ENCODE data around the gene SCN1B. TPM values are rescaled to one million over a fixed set of nuclear protein-coding genes. Genes with fewer than 3 reads are reported as not detected.
"Not testable (repeated sequence)": the region's sequence is repeated elsewhere in the genome, so short reads cannot be mapped to it uniquely, and the experiment has no call there.

Gene SCN1B
- total RNA-seq, 1 donor from 2014 or later = 5.8 TPM

DNA sequence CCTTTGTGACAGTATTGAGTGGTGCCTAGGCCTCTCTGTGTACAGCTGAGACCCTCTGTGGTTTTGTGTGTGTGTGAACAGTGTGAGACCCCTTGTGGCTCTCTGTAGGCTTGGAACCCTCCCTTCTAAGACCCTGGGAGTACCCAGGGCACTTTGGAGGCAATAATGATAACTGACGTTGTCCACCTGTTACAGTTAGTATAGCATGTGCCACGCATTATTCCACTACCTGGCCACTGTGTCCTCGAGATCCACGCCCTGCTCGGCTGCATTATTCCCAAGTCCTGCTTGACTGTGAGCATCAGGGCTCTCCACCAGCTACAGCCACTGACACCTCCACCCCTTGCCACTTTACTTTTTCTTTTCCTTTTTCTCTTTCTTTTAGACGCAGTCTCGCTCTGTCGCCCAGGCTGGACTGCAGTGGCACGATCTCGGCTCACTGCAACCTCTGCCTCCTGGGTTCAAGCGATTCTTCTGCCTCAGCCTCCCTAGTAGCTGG, 28.2 kb upstream of the SCN1B start:
- Mint-ChIP-seq H3K27me3 (ENCODE audit: low read depth) (no peaks in the 10 kb centered on the region), H3K27ac (ENCODE audit: unreplicated experiment) (no peak overlapping the region), H3K9me3 (ENCODE audit: low read depth) (no peaks in the 10 kb centered on the region), H3K36me3 (ENCODE audit: low read depth) (no peaks in the 10 kb centered on the region), H3K4me1 (ENCODE audit: low read depth) (peaks cover 65% of the 10 kb centered on the region), H3K4me3 (ENCODE audit: unreplicated experiment) (peak overlapping the region; percentile 81)
- TF ChIP-seq, protein P1, sequence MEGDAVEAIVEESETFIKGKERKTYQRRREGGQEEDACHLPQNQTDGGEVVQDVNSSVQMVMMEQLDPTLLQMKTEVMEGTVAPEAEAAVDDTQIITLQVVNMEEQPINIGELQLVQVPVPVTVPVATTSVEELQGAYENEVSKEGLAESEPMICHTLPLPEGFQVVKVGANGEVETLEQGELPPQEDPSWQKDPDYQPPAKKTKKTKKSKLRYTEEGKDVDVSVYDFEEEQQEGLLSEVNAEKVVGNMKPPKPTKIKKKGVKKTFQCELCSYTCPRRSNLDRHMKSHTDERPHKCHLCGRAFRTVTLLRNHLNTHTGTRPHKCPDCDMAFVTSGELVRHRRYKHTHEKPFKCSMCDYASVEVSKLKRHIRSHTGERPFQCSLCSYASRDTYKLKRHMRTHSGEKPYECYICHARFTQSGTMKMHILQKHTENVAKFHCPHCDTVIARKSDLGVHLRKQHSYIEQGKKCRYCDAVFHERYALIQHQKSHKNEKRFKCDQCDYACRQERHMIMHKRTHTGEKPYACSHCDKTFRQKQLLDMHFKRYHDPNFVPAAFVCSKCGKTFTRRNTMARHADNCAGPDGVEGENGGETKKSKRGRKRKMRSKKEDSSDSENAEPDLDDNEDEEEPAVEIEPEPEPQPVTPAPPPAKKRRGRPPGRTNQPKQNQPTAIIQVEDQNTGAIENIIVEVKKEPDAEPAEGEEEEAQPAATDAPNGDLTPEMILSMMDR (IDR thresholded peaks at IDR 0.05) = no peak
- no peak for DNase-seq (ENCODE audit: low spot score)

DNA sequence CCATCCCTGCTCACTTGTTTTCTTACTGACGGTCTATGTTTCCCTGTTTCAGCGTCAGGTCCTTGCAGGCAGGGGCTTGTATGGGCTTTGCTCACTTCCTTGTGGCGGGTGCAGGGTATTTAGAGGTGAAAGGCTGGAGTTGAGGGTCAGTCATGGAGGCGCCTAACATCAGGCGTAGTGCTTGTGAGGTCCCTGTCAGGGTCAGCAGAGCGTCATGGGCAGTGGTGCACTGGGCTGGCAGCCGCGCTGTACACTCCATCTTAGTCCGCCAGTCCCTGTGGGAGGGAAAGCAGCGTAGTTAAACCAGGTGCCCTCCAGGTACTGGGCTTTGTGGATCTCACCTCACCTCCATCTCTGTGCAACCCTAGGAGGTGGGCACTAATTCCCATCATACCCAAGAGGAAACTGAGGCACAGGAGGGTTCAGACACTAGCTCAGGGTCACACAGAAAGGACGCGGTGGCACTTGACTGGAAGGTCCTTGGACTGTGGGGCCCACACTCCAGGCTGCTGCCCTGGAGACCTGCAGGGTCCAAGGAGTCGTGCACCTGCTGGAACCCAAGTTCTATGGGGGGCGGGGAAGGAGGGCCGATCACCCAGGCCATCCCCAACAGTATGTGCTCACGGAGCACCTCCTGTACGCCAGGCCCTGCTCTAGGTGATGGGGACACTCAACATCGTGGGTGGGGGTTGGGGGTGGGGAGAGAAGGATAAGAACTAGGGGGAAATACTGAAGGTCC, 25.6 kb upstream of the SCN1B start:
- DNase-seq (ENCODE audit: low spot score) = no peak
- Mint-ChIP-seq H3K36me3 (ENCODE audit: low read depth) (no peaks in the 10 kb centered on the region), H3K27me3 (ENCODE audit: low read depth) (no peaks in the 10 kb centered on the region), H3K4me1 (ENCODE audit: low read depth) (peaks cover 50% of the 10 kb centered on the region), H3K9me3 (ENCODE audit: low read depth) (no peaks in the 10 kb centered on the region), H3K4me3 (ENCODE audit: unreplicated experiment) (no peak overlapping the region), H3K27ac (ENCODE audit: unreplicated experiment) (no peak overlapping the region)
- TF ChIP-seq, protein P1 (IDR thresholded peaks at IDR 0.05) = no peak

DNA sequence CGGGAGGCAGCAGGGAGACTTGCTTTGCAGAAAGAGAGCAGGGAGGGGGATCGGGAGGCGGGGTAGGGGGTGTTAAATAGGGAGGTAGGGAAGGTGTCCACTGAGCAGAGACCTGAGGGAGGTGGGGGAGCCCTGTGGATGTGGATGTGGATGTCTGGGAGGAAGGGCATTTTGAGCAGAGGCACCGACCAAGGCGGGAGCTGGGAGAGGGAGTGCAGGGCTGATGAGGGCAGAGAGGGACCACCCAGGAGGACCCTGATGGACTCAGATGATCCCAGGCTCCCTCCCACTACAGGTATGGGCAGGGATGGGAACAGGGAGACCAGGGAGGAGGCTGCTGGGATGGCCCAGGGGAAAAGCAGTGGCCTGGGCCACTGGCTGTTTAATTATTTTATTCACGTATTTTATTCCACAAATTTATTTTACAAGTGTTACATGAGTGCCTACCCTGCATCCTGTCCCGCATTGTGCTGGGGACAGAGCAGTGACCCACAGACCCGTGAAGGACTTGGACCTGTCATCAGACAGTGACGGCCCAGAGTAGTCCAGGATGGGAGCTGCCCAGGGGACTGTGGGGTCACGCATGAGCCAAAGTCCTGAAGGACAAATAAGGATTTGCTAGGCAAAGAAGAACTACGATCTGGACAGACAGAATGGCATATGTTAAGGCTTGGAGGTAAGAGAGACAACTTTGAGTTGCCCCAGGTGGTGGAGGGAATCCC, 24.9 kb upstream of the SCN1B start:
- H3K4me1 Mint-ChIP-seq (ENCODE audit: low read depth) = peaks cover 50% of the 10 kb centered on the region
- no peaks in the 10 kb centered on the region for H3K27me3 Mint-ChIP-seq (ENCODE audit: low read depth)
- H3K36me3 Mint-ChIP-seq (ENCODE audit: low read depth) = peaks cover 3% of the 10 kb centered on the region
- no peak overlapping the region for H3K27ac Mint-ChIP-seq (ENCODE audit: unreplicated experiment)
- H3K4me3 Mint-ChIP-seq (ENCODE audit: unreplicated experiment) = no peak overlapping the region
- TF ChIP-seq, protein P1 (IDR thresholded peaks at IDR 0.05) = no peak
- H3K9me3 Mint-ChIP-seq (ENCODE audit: low read depth) = no peaks in the 10 kb centered on the region
- DNase-seq (ENCODE audit: low spot score) = no peak

DNA sequence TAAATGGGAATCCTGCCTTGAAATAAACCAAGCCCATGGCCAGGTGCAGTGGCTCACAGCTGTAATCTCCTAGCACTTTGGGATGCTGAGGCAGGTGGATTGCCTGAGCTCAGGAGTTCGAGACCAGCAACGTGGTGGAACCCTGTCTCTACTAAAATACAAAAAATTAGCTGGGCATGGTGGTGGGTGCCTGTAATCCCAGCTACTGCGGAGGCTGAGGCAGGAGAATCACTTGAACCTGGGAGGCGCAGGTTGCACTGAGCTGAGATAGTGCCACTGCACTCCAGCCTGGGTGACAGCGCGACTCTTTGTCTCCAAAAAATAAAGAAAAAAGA, 24.3 kb upstream of the SCN1B start:
- H3K4me3 Mint-ChIP-seq (ENCODE audit: unreplicated experiment); H3K27me3 Mint-ChIP-seq (ENCODE audit: low read depth); H3K36me3 Mint-ChIP-seq (ENCODE audit: low read depth); H3K27ac Mint-ChIP-seq (ENCODE audit: unreplicated experiment); H3K9me3 Mint-ChIP-seq (ENCODE audit: low read depth); DNase-seq (ENCODE audit: low spot score): not testable (repeated sequence)
- H3K4me1 Mint-ChIP-seq (ENCODE audit: low read depth) = peaks cover 49% of the 10 kb centered on the region

DNA sequence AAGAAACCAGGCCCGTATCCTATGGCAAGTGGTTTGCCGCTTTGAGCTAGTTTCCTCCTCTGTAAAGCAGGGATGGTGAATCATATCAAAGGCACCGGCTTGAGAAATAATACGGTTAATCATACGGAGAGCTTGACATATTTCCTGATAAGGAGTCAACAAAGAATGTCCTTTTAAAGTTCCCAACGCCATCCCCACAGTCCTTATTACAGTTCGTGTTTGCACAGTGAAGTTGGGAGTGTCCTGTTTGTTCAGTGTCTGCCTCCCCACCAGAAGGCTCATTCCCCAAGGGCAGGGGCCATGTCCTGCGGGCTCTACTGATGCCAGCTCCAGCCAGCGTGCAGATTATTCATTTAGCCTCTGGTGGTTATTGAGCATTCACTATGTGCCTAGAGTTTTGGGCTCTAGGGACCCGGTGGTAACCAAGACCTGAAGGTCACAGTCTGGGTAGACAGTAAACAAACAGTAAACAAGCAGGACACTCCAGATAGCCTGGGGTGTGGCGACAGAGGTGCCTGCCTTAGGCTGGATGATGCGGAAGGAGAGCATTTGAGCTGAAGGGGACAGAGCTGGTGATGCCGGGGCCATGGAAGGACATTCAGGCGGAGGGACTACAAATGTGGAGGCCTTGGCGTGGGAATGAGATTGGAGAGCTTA, 23.8 kb upstream of the SCN1B start:
- Mint-ChIP-seq H3K9me3 (ENCODE audit: low read depth) (no peaks in the 10 kb centered on the region), H3K27me3 (ENCODE audit: low read depth) (no peaks in the 10 kb centered on the region), H3K36me3 (ENCODE audit: low read depth) (peaks cover 7% of the 10 kb centered on the region), H3K27ac (ENCODE audit: unreplicated experiment) (peak overlapping the region; percentile 49), H3K4me3 (ENCODE audit: unreplicated experiment) (no peak overlapping the region), H3K4me1 (ENCODE audit: low read depth) (peaks cover 44% of the 10 kb centered on the region)
- no peak for DNase-seq (ENCODE audit: low spot score)
- TF ChIP-seq, protein P1 (IDR thresholded peaks at IDR 0.05) = no peak

Data from chondrocyte (in vitro differentiated cells).